ENCODE data around the gene ZYG11B.
"Not testable (repeated sequence)": the region's sequence is repeated elsewhere in the genome, so short reads cannot be mapped to it uniquely, and the experiment has no call there.

Gene ZYG11B

GRCh38 chr1:52707927-52708655, 18.2 kb upstream of the ZYG11B start:
- no peak for DNase-seq (ENCODE audit: low read depth)

GRCh38 chr1:52709016-52709415, 17.2 kb upstream of the ZYG11B start:
- DNase-seq (ENCODE audit: low read depth), result no peak

GRCh38 chr1:52713590-52713989, 12.7 kb upstream of the ZYG11B start:
- no peak for DNase-seq (ENCODE audit: low read depth)

- not testable (repeated sequence) for DNase-seq (ENCODE audit: low read depth)
Measured at GRCh38 chr1:52715296-52715695, 11.0 kb upstream of the ZYG11B start.

- DNase-seq (ENCODE audit: low read depth), result no peak
Measured at GRCh38 chr1:52723260-52723659, 3.0 kb upstream of the ZYG11B start.

- DNase-seq (ENCODE audit: low read depth), result no peak
Measured at GRCh38 chr1:52725903-52726264, 369 bp upstream of the ZYG11B start.

- DNase-seq (ENCODE audit: low read depth), result no peak
Measured at GRCh38 chr1:52727114-52727586, 897 bp downstream of the ZYG11B start.

- no peak for DNase-seq (ENCODE audit: low read depth)
Measured at GRCh38 chr1:52727956-52728656, 1.9 kb downstream of the ZYG11B start.

- no peak for DNase-seq (ENCODE audit: low read depth)
Measured at GRCh38 chr1:52733368-52733767, 7.1 kb downstream of the ZYG11B start.

- DNase-seq (ENCODE audit: low read depth), result not testable (repeated sequence)
Measured at GRCh38 chr1:52735371-52735770, 9.1 kb downstream of the ZYG11B start.

- no peak for DNase-seq (ENCODE audit: low read depth)
Measured at GRCh38 chr1:52738148-52738547, 11.9 kb downstream of the ZYG11B start.

GRCh38 chr1:52738893-52739292, 12.6 kb downstream of the ZYG11B start:
- DNase-seq (ENCODE audit: low read depth), result no peak

- DNase-seq (ENCODE audit: low read depth), result no peak
Measured at GRCh38 chr1:52739699-52740467, 13.6 kb downstream of the ZYG11B start.

GRCh38 chr1:52741259-52741658, 15.0 kb downstream of the ZYG11B start:
- no peak for DNase-seq (ENCODE audit: low read depth)

GRCh38 chr1:52746189-52746588, 19.9 kb downstream of the ZYG11B start:
- no peak for DNase-seq (ENCODE audit: low read depth)

- no peak for DNase-seq (ENCODE audit: low read depth)
Measured at GRCh38 chr1:52747450-52747849, 21.2 kb downstream of the ZYG11B start.

- DNase-seq (ENCODE audit: low read depth), result no peak
Measured at GRCh38 chr1:52748119-52748518, 21.9 kb downstream of the ZYG11B start.

GRCh38 chr1:52749496-52749895, 23.2 kb downstream of the ZYG11B start:
- not testable (repeated sequence) for DNase-seq (ENCODE audit: low read depth)

- not testable (repeated sequence) for DNase-seq (ENCODE audit: low read depth)
Measured at GRCh38 chr1:52750139-52750538, 23.9 kb downstream of the ZYG11B start.

- no peak for DNase-seq (ENCODE audit: low read depth)
Measured at GRCh38 chr1:52751589-52752483, 25.6 kb downstream of the ZYG11B start.

- no peak for DNase-seq (ENCODE audit: low read depth)
Measured at GRCh38 chr1:52752484-52752826, 26.2 kb downstream of the ZYG11B start.

- no peak for DNase-seq (ENCODE audit: low read depth)
Measured at GRCh38 chr1:52753169-52753568, 26.9 kb downstream of the ZYG11B start.

All from stimulated activated CD8-positive, alpha-beta memory T cell treated with anti-CD3 and anti-CD28 coated beads, Interleukin-15, amount 100 ng/mL, for 1 hour (primary cell).